Measurements from ENCODE around the gene CCDC185.
"Not testable (repeated sequence)": the region's sequence is repeated elsewhere in the genome, so short reads cannot be mapped to it uniquely, and the experiment has no call there.

CCDC185 gene

DNA sequence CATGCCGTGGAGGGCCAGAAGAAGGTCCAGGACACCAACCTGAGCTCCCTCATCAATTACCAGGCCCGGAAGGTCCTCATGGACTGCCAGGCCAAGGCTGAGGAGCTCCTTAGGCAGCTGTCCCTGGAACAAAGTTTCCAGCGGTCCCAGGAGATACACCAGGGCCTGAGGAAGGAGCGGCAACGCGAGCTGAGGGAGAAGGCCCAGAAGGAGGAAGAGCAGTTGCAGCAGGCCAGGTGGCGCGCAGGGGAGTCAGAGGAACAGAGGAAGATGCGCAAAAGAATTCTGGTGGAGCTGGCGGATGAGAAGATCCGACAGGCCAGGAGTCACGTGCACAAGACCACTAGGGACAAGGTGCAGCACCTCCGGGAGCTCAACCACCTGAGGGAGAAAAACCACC lies 1.5 kb downstream of the CCDC185 start:
- no peak for DNase-seq (ENCODE audit: low read depth)

DNA sequence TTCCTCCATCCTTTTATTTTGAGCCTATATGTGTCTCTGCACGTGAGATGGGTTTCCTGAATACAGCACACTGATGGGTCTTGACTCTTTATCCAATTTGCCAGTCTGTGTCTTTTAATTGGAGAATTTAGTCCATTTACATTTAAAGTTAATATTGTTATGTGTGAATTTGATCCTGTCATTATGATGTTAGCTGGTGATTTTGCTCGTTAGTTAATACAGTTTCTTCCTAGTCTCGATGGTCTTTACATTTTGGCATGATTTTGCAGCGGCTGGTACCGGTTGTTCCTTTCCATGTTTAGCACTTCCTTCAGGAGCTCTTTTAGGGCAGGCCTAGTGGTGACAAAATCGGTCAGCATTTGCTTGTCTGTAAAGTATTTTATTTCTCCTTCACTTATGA lies 6.2 kb downstream of the CCDC185 start:
- not testable (repeated sequence) for DNase-seq (ENCODE audit: low read depth)

DNA sequence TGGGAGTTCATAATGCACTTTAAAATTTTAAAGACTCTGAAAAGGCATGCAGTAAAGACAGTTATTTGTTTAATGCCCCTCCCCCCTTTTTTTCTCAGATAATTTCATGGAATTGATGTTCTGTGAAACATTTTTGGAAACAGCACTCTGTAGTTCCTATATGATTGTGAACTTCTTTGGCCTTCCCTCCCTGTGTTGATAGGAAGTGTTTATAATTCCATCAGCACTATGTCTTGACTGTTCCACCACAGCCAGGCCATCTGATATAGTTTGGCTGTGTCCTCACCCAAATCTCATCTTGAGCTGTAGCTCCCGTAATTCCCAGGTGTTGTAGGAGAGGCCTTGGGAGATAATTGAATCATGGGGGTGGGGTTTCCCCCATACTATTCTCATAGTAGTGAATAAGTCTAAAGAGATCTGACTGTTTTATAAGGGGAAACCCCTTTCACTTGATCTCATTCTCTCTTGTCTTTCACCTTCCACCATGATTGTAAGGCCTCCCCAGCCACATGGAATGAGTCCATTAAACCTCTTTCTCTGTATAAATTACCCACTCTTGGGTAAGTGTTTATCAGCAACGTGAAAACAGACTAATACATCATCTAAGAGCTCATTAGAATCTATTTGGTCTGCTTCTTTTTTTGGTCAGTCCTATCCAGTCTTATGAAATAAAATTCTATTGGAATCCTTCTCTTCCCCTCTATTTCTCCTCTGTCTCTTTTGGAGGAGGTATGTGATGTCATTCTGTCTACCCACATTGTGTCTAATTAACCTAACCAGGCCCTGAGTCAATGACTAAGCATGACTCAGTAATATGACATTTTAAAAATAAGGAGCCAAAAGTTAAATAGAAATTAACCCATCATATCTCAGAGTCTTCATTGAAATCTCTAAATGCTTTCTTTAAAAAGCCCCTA lies 8.9 kb downstream of the CCDC185 start:
- no peak for DNase-seq (ENCODE audit: low read depth)

DNA sequence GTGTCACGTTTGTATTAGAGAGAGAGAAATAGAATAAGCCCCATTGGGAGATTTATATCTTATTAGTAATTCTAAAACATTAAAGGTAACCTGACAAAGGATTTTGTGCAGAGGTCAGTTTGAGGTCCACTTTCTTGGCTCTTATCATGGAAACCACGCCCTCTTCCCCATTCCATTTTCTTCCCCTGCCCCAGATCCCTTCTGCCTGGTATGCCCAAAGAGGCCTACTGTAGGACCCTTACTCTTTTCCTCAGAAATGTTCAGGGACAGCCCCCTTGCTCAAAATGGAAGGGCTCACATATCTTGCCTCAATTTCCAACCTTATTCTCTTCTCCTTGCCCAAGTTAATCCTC lies 9.6 kb downstream of the CCDC185 start:
- no peak for DNase-seq (ENCODE audit: low read depth)

DNA sequence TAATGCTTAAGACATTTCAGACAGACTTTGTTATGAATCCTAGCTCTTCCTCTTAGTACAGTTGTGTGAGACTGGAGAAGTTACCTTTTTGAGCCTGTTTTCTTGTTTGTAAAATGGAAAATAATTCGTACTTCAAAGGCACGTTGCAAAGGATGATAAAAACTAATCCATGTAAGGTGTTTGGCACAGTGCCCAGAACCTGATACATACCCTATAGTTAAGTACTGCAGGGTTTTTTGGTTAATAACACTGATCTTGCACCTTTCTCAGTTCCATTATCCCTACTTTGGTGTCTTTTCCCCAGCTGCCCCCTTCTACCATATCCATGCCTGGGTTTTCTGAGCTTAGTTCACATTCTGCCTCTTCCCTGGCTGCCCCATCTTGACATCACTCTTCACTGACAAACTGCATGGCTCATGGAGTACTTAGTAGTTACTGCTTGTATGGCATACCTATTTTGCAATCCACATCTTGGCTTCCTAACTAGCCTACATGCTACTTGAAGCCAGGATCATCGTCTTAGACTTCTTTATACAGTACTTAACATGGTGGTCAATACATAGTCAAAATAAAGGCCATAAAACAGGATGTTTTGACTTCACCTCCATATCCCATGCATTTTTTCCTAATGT lies 10.1 kb downstream of the CCDC185 start:
- no peak for DNase-seq (ENCODE audit: low read depth)

DNA sequence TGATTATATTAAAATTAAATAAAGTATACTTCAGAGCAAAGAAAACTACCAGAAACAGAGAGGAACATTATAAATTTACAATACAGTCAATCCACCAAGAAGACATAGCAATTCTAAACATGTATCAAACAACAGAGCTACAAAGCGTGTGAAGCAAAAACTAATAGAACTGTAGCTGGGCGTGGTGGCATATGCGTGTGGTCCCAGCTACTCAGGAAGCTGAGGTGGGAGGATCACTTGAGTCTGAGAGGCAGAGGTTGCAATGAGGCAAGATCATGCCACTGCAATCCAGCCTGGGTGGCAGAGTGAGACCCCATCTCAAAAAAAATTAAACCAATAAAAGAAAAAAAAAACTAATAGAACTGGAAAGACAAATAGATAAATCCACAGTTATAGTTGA lies 12.3 kb downstream of the CCDC185 start:
- DNase-seq (ENCODE audit: low read depth): no peak

DNA sequence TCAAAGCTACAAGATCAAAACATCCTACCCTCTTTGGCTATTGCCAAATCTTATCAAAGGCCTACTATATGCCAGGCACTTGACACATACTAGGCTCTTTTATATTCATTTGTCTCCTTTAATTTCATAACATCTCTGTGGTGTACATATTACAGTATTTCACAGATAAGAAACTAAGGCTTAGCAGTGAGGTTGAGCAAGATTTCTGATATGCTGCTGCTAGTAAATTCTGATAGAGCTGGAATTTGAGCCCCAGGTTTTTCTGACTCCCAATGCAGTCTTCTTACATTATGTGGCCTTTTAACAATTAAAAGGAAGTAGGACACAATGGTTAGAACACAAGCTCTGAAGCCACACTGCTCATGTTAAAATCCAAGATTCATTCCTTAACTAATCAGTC lies 16.8 kb downstream of the CCDC185 start:
- no peak for DNase-seq (ENCODE audit: low read depth)

DNA sequence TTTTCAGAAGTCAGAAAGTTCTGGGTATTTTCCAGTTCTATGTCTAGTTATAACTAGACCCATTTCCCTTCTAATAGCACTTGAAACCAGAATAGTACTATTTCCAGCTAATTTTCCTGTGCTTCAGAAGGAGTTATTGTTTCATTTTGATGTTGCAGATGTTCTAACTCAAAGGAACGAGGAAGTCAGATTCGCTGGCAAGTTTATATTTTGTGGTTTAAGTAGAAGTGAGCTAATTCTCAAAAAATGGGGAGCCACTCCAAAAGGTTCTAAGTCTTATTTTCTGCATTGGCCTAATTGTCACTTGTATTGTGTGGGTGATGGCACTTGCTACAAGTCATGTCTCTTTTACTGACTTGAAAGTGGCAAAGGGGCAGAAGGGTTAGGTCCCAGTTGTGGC lies 18.1 kb downstream of the CCDC185 start:
- no peak for DNase-seq (ENCODE audit: low read depth)

DNA sequence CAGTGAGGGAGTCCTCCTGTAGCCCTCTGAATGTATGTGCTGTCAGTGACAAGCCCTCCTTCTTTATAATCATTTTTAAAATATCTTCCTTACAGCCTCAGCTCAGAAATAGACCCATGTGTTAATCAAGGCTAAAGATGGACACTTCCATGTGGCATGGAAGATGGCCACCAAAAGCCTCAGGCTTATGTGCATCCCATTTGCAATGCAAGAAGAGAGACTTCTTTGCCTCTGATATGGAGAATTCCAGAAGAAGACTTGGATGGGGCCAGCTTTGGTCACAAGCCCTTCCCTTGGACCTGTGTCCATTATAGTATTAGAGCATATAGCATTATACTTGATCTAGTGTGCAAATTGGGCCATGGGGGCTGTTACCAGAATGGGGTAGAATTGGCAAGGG lies 18.5 kb downstream of the CCDC185 start:
- no peak for DNase-seq (ENCODE audit: low read depth)

DNA sequence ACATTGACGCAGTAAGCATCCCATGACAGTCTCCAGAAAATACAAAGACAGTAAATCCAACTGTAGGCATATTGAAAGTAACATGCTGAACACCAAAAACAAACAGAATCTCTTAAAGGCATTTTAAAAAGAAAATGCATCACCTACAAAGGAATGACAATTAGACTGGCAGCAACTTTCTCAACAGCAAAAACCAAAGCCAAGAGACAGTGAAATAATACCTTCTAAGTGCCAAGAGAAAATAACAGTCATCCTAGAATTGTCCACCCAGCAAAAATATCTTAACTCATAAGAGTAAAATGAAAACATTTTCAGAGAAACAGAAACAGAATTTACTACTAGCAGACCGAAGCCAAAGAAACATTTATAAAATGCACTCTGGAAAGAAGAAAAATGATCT lies 20.0 kb downstream of the CCDC185 start:
- no peak for DNase-seq (ENCODE audit: low read depth)

DNA sequence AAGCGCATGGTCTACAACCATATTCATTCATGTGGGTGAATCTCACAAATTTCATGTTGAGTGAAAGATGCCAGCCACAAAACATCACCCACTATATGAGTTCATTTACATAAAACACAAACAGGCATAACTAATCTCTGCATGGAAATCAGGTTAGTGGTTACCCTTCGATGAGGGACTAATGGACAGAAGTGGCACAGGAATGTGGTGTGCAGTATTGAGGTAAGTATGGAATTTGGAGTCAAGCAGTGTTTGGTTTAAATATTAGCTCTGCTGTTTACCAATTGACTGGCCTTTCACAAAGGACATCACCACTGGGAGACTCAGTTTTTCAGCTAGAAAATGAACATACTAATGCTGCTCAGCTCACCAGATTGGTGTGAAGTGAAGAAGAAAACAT lies 24.2 kb downstream of the CCDC185 start:
- DNase-seq (ENCODE audit: low read depth): no peak

DNA sequence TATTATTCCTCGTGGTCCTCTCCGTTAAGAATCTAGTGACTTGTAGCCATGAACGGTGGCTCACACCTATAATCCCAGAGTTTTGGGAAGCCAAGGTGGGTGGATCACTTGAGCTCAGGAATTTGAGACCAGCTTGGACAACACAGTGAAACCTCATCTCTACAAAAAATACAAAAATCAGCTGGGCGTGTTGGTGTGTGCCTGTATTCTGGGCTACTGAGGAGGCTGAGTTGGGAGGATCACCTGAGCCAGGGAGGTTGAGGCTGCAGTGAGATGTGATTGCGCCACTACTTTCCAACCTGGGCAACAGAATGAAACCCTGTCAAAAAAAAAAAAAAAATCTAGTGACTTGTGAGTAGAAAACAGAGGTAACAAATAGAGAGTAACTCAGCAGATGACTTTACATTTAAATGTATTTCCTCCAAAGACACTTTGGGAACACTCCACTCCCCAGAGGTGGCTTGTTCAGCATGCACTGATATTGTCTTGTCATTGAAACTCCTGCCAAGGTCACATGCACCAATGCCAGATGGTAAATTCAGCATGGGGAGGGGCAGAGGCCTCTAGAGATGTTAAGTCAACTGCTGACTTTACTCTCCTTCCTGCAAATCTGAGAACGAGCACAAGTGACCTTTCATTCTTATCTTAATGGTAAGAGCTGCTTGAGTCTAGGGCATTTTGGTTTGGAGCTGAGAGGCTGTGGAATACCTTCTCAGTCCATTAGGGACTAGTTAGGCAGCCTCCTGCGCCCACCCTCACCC lies 24.9 kb downstream of the CCDC185 start:
- no peak for DNase-seq (ENCODE audit: low read depth)

DNA sequence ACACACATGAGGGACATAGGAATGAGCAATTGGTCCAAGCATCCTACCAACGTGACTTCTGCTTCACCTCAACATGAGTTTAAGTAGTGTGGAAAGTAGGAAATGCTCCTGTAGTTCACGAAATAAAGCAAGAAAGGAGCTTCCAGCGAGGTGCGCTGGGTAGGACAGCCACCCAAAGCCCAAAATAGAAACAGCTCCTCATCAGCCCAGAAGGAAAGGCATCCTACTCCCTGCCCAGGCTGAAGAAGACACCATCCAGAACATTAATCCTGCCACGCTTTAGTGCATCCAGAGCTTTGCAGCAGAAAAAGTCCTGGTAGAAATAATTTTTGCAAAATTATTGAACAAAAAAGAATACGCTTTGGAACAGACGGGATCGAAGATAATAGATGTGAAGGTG lies 25.9 kb downstream of the CCDC185 start:
- no peak for DNase-seq (ENCODE audit: low read depth)

DNA sequence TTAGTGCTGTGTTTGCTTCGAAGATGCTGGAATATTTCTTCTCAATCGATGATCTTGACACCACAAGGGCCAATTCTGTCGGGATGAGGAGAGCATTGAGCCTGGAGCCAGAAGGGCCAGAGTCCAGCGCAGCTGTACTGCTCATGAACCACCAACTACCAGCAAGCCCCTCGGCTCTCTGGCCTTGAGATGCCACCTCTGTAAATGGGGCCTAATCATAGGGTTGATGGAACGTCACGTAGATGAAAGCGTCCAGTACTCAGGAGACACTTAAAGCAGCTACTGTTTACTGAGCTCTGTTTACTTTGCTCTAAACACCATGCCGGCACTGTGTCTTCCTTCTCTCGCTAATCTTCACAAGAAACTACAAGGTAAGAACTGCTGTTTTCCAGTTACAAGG lies 26.3 kb downstream of the CCDC185 start:
- no peak for DNase-seq (ENCODE audit: low read depth)

DNA sequence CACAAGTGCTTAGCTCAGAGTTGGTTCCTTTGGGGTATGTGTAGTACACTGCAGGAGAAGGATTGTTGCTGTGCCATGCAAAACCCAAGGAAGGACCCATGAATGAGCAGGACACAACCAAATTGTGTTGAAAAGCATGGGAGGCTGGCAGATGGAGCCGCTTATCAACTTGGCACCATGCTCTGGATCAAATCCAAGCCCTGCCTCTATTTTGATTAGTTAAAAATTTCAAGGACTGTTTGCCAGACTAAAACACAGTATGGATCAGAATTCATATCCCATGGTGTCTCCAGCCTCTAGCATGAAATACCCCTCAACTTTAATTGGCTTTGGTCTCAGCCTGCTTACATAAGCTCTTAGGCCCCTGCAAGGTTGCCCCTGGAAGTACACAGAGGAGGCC lies 27.8 kb downstream of the CCDC185 start:
- no peak for DNase-seq (ENCODE audit: low read depth)

DNA sequence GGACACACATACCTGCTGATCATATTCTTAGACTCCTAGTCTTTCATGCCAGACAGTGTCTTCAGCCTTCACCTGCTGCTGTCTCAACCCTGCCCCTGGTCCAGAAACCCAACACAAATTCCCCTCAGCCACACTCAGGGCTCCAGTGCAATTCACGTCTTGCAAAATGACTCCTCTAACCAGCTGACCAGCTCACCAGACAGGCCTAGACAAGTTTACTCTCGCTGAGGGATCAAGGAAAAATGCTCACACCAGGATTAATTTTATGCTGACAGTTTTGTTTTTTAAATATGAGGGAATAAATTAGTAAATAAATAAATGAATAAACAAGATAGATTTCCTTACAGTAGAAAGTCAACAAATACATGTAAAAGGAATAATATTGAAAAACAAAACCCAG lies 28.5 kb downstream of the CCDC185 start:
- no peak for DNase-seq (ENCODE audit: low read depth)

DNA sequence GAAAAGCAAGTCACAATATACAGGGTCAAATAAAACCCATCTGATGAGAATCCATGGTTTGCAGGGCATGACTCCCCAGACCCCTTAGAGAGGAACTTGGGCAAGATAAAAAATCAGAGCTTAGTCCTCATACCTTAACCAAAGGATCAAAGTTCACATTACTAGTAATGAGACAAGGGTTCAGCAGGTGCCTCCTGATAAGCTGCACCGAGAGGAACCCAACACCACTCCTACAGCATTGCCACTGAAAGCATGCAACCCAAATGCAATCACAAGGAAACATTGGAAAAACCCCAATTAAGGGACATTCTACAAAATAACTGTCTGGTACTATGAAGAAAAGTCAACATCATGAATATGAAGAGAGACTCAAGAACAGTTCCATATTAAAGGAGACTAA lies 29.7 kb downstream of the CCDC185 start:
- no peak for DNase-seq (ENCODE audit: low read depth)

DNA sequence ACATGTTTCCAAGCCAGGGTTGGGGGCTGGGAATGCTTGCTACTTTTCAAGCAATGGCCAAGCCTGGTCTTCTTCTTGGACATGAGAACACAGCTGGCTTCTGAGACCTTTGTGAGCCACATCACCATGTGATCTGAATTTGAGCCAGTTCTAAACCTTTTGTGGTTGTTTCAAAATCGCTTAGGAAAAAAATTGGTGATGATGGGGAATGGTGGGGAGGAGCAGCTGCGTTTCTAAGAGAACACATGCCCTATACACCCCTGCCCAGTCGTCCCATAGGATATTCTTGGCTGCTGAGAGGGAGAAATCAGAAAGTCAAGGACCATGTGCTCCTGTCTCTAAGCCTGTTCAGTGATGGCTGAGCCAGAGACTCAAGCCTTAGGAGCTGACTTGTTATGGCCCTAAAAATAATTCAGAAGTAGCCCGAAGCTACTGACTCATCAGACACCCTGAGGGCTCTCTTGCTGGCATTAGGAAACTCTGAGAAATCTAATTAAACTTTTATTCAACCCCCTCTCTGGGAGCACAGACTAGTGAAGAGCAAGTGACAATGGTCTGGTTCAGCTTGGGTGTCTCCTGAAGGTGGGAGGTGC lies 30.5 kb downstream of the CCDC185 start:
- DNase-seq (ENCODE audit: low read depth): no peak

DNA sequence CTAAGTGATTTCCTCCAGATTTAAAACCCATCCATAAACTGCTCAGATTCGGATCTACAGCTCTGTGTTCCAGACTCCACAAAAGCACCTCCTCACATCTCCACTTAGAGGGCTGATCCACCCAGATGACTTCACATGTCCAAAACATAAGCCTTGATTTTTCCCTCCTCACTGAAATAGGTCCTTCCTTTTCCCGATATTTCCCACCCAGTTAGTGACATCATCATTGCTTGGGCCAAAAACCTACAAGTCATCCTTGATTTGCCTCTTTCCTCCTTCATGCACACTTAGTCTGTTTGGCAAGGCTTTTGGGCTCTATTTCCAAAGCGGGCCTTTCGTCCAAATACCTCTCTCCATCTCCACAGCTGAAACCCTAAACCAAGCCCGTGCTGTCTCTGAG lies 32.3 kb downstream of the CCDC185 start:
- DNase-seq (ENCODE audit: low read depth): no peak

DNA sequence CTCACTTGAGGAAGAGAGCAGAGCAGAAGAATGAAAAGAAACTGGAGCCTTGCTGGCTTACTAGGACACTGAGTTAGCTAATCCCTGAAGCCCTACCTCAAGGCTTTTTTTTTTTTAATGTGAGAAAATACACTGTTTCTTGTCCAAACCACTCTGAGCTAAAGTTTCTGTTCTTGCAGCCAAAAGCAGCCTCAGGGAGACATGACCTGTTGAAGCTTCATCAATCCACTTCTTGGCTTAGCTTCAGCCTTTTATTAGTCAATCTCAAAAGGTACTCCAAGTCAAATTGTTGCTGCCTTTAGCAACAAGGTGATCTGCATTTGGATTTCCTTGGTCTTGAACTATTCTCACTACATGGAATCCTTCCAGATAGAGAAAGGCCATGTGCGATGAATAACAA lies 33.7 kb downstream of the CCDC185 start:
- no peak for DNase-seq (ENCODE audit: low read depth)

DNA sequence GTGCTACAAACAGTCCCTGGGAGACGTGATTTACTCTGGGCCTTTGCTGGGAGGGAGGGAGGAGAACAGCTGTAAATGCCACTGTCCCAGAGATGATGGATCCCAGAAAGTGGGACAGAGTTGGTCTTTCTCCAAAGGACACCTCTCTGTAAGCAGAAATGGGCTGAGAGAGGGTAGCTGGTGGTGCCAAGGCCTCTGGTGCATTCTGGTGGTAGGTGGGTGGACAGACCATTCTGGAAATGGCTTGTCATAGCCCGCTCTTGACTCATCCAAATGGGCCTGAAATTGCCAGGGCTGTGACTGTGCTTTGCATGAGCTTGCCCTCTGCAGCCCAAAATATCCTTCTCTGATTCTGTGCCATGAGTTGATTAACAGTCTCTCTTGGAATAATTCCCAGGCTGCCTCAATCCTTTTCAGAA lies 36.1 kb downstream of the CCDC185 start:
- no peak for DNase-seq (ENCODE audit: low read depth)

DNA sequence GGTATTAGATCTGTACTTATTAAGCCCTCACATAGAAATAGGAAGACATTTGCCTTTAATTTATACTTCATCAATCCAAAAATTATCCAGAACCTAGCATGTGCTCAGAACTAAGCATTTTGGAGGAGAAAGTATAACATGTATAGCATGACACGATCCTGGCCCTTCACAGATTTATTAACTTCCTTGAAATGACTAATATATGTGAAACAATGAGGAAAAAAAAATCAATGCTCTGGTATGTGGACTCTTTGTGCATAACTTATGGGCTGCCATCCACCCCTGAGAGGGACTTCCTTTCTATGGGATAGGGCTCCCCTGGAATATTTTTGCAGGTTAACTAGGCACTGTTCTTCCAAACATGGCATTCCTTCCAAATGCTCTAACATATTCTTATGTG lies 36.6 kb downstream of the CCDC185 start:
- DNase-seq (ENCODE audit: low read depth): no peak

DNA sequence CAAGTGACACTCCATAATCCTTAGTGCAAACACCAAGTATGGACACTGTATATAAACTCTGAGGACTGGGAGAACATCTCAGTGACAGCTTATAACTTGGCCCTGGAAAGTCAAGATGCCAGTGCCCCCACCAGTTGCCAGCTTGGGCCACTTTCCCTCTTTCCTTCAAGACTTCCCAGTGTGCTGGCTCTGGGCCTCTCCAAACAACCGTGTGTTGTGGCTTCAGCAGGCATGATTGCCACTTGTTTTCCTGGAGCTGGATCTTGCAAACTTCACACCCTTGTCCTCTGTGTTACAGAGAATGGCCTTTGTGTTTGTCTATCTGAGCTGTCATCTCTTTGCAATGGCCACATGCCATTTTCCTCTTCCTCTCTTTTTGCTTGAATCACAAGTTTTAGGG lies 37.0 kb downstream of the CCDC185 start:
- DNase-seq (ENCODE audit: low read depth): no peak

Measured in T follicular helper cell (primary cell).